Endothelial cell of umbilical vein (primary cell): ENCODE measurements around the gene PDE11A.

ENCODE experiments used
- POLR2A ChIP-seq: IDR thresholded peaks from 2 replicates; pipeline ENCODE4 v1.6.1; 2012; ENCODE audit warnings: low read depth, mild to moderate bottlenecking, control low read depth, low read length
- TF ChIP-seq, protein P1 (sequence below), 2 donors: IDR thresholded peaks; 1 replicate in 1 of 2; 2 replicates in 1 of 2; pipeline ENCODE4 v1.5.1; 2011; ENCODE audit warnings: low read length in 2 of 2, mild to moderate bottlenecking in 2 of 2, moderate library complexity in 2 of 2, control low read depth in 1 of 2, inconsistent platforms in 1 of 2, low read depth in 1 of 2; ENCODE audit not compliant: insufficient read depth in 1 of 2; ENCODE audit errors: extremely low read depth in 1 of 2
- TF ChIP-seq, protein P2 (sequence below): IDR thresholded peaks from 2 replicates; pipeline ENCODE4 v1.6.1; 2011; ENCODE audit not compliant: insufficient read depth, insufficient read length

- TF ChIP-seq, protein P1, sequence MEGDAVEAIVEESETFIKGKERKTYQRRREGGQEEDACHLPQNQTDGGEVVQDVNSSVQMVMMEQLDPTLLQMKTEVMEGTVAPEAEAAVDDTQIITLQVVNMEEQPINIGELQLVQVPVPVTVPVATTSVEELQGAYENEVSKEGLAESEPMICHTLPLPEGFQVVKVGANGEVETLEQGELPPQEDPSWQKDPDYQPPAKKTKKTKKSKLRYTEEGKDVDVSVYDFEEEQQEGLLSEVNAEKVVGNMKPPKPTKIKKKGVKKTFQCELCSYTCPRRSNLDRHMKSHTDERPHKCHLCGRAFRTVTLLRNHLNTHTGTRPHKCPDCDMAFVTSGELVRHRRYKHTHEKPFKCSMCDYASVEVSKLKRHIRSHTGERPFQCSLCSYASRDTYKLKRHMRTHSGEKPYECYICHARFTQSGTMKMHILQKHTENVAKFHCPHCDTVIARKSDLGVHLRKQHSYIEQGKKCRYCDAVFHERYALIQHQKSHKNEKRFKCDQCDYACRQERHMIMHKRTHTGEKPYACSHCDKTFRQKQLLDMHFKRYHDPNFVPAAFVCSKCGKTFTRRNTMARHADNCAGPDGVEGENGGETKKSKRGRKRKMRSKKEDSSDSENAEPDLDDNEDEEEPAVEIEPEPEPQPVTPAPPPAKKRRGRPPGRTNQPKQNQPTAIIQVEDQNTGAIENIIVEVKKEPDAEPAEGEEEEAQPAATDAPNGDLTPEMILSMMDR (IDR thresholded peaks at IDR 0.05; ENCODE audit: extremely low read depth in 1 of 2, insufficient read depth in 1 of 2, low read depth in 1 of 2, low read length in 2 of 2): peak; percentile 56 to 70
- TF ChIP-seq, protein P2, sequence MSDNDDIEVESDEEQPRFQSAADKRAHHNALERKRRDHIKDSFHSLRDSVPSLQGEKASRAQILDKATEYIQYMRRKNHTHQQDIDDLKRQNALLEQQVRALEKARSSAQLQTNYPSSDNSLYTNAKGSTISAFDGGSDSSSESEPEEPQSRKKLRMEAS: no peak
- TF ChIP-seq POLR2A: no peak
These were observed 468.1 kb downstream of the PDE11A start for GRCh38 chr2:177604271-177605065.
